ENCODE data around the gene SLC46A3. TPM values are rescaled to one million over a fixed set of nuclear protein-coding genes. Genes with fewer than 3 reads are reported as not detected.

The SLC46A3 gene, protein sequence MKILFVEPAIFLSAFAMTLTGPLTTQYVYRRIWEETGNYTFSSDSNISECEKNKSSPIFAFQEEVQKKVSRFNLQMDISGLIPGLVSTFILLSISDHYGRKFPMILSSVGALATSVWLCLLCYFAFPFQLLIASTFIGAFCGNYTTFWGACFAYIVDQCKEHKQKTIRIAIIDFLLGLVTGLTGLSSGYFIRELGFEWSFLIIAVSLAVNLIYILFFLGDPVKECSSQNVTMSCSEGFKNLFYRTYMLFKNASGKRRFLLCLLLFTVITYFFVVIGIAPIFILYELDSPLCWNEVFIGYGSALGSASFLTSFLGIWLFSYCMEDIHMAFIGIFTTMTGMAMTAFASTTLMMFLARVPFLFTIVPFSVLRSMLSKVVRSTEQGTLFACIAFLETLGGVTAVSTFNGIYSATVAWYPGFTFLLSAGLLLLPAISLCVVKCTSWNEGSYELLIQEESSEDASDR
- total RNA-seq (2014; rRNA removed; shearing (Covaris generic)) = 3.8 and 4.3 TPM in 2 replicates
- 10.2 and 11.7 TPM in 2 replicates for total RNA-seq (2022)
- percentile 65 among the genes with signal in this experiment for Bru-seq, nascent RNA
- percentile 51 among the genes with signal in this experiment for BruChase-seq, experiment 1, labeled RNA remaining after a 6-hour chase
- percentile 71 among the genes with signal in this experiment for BruChase-seq, experiment 2, labeled RNA remaining after a 2-hour chase
- long read RNA-seq, transcript SLC46A3-201 (6 exons, 3,173 nt) = major isoform, 23 of 38 reads
- long read RNA-seq, partial matches to known transcripts = 1 of 38 reads
- long read RNA-seq, other reads (novel, unspliced or antisense) = 10 of 38 reads

GRCh38 chr13:28718543-28719226 is at the start of gene SLC46A3:
SLC46A3 (minus strand) TSS chr13:28718970; CDS start chr13:28717998, 972 bp downstream.
- CTCF ChIA-PET (ENCODE audit: unreplicated experiment) = no interaction called here
- DNase-seq (ENCODE audit: low spot score) = peak; percentile 91
- Histone ChIP-seq H3K79me2 (ENCODE audit: insufficient read depth, low read depth, low read length) (no peaks in the 10 kb centered on the region), H3K9me2 (ENCODE audit: insufficient read depth, low read length) (no peaks in the 10 kb centered on the region), H3K9me3 (ENCODE audit: low read length) (no peaks in the 10 kb centered on the region), H3K27ac (ENCODE audit: low read depth, low read length, poor library complexity, severe bottlenecking) (no peak within 1 kb of the TSS), H3K36me3 (ENCODE audit: insufficient read depth, low read length) (no peaks in the 10 kb centered on the region; the same call in 1 of the 2 replicates), H4K20me1 (ENCODE audit: insufficient read depth, low read length) (no peaks in the 10 kb centered on the region), H3K4me2 (ENCODE audit: low read length) (peak within 1 kb of the TSS; percentile 77), H2AFZ (ENCODE audit: low read length) (peak within 1 kb of the TSS; percentile 98), H3K4me1 (ENCODE audit: insufficient read depth, low read length, poor library complexity, severe bottlenecking) (peaks cover 16% of the 10 kb centered on the region), H3K4me3 (ENCODE audit: low read depth, low read length, poor library complexity, severe bottlenecking) (peak within 1 kb of the TSS; percentile 73)
- BruUV-seq (replicated peaks) = no TSS peak
- no peak for TF ChIP-seq EZH2phosphoT487 (IDR thresholded peaks at IDR 0.05; ENCODE audit: borderline replicate concordance, low read depth, low read length)
- TF ChIP-seq, protein P1, sequence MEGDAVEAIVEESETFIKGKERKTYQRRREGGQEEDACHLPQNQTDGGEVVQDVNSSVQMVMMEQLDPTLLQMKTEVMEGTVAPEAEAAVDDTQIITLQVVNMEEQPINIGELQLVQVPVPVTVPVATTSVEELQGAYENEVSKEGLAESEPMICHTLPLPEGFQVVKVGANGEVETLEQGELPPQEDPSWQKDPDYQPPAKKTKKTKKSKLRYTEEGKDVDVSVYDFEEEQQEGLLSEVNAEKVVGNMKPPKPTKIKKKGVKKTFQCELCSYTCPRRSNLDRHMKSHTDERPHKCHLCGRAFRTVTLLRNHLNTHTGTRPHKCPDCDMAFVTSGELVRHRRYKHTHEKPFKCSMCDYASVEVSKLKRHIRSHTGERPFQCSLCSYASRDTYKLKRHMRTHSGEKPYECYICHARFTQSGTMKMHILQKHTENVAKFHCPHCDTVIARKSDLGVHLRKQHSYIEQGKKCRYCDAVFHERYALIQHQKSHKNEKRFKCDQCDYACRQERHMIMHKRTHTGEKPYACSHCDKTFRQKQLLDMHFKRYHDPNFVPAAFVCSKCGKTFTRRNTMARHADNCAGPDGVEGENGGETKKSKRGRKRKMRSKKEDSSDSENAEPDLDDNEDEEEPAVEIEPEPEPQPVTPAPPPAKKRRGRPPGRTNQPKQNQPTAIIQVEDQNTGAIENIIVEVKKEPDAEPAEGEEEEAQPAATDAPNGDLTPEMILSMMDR (conservative IDR thresholded peaks at IDR 0.05; ENCODE audit: low read length) = peak; percentile 33; the same call in 1 of the 2 replicates
- intact Hi-C loops (cut with micrococcal nuclease; ENCODE audit: unreplicated experiment) = no loop called here
- POLR2A ChIA-PET = interaction anchor here (1.4 kb wide), 1 partner anchor 9 kb away, joined by 4 read pairs; no protein-coding TSS in a partner anchor

GRCh38 chr13:28763887-28764286 is 45.1 kb upstream of the SLC46A3 start:
- ChIA-PET POLR2A (no interaction called here), CTCF (ENCODE audit: unreplicated experiment) (no interaction called here)
- no peaks in the 10 kb centered on the region for H4K20me1 ChIP-seq (ENCODE audit: insufficient read depth, low read length)
- intact Hi-C loops (cut with micrococcal nuclease; ENCODE audit: unreplicated experiment) = no loop called here
- no peaks in the 10 kb centered on the region for H3K9me2 ChIP-seq (ENCODE audit: insufficient read depth, low read length)
- no peaks in the 10 kb centered on the region for H3K36me3 ChIP-seq (ENCODE audit: insufficient read depth, low read length)
- H3K4me2 ChIP-seq (ENCODE audit: low read length) = no peak overlapping the region
- no peaks in the 10 kb centered on the region for H3K4me1 ChIP-seq (ENCODE audit: insufficient read depth, low read length, poor library complexity, severe bottlenecking)
- no peak overlapping the region for H2AFZ ChIP-seq (ENCODE audit: low read length)
- DNase-seq (ENCODE audit: low spot score) = no peak
- H3K79me2 ChIP-seq (ENCODE audit: insufficient read depth, low read depth, low read length) = no peaks in the 10 kb centered on the region
- H3K27ac ChIP-seq (ENCODE audit: low read depth, low read length, poor library complexity, severe bottlenecking) = no peak overlapping the region
- H3K9me3 ChIP-seq (ENCODE audit: low read length) = peaks cover 5% of the 10 kb centered on the region; the same call in 1 of the 2 replicates
- no peak for TF ChIP-seq EZH2phosphoT487 (IDR thresholded peaks at IDR 0.05; ENCODE audit: borderline replicate concordance, low read depth, low read length)
- BruUV-seq (replicated peaks) = no TSS peak
- H3K4me3 ChIP-seq (ENCODE audit: low read depth, low read length, poor library complexity, severe bottlenecking) = no peak overlapping the region

DNA sequence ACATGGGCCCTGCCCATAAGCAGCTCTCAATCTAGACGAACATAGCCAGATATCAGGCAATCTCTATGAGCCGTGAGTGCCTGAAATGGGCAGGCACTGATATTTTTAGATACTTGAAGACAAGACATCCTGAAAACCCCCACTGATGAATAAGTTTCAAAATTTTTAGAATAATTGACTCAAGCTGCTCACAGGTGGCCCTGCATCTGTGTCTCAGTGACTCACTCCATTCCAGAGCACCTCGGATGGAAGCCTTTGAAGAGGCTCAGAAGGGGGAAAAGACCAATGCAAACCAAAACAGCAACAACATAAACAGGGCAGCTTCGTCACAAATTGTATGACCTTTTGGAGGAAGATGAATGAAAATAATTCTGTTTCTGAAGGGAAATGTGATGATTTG is 42.8 kb upstream of the SLC46A3 start:
- H3K36me3 ChIP-seq (ENCODE audit: insufficient read depth, low read length) = no peaks in the 10 kb centered on the region
- no peak overlapping the region for H3K4me3 ChIP-seq (ENCODE audit: low read depth, low read length, poor library complexity, severe bottlenecking)
- TF ChIP-seq, protein P1 (conservative IDR thresholded peaks at IDR 0.05; ENCODE audit: low read length) = no peak
- intact Hi-C loops (cut with micrococcal nuclease; ENCODE audit: unreplicated experiment) = no loop called here
- H3K79me2 ChIP-seq (ENCODE audit: insufficient read depth, low read depth, low read length) = no peaks in the 10 kb centered on the region
- peaks cover 18% of the 10 kb centered on the region for H3K9me3 ChIP-seq (ENCODE audit: low read length)
- H3K27ac ChIP-seq (ENCODE audit: low read depth, low read length, poor library complexity, severe bottlenecking) = no peak overlapping the region
- no peaks in the 10 kb centered on the region for H3K9me2 ChIP-seq (ENCODE audit: insufficient read depth, low read length)
- no peak overlapping the region for H3K4me2 ChIP-seq (ENCODE audit: low read length)
- H4K20me1 ChIP-seq (ENCODE audit: insufficient read depth, low read length) = no peaks in the 10 kb centered on the region
- POLR2A ChIA-PET = no interaction called here
- no peak overlapping the region for H2AFZ ChIP-seq (ENCODE audit: low read length)
- CTCF ChIA-PET (ENCODE audit: unreplicated experiment) = no interaction called here
- no peaks in the 10 kb centered on the region for H3K4me1 ChIP-seq (ENCODE audit: insufficient read depth, low read length, poor library complexity, severe bottlenecking)
- no TSS peak for BruUV-seq (replicated peaks)
- DNase-seq (ENCODE audit: low spot score) = no peak
